ENCODE data around the gene DAPK2.

DAPK2 gene

GRCh38 chr15:63864186-63864585 is 182.1 kb downstream of the DAPK2 start:
- Histone ChIP-seq H3K36me3 (no peaks in the 10 kb centered on the region), H3K9me3 (ENCODE audit: severe bottlenecking) (no peaks in the 10 kb centered on the region), H3K4me3 (ENCODE audit: low read depth, low read length) (no peak overlapping the region), H3K27me3 (ENCODE audit: insufficient read depth, low read depth, severe bottlenecking) (no peaks in the 10 kb centered on the region), H3K27ac (no peak overlapping the region)
- DNase-seq: no peak
- TF ChIP-seq CTCF (IDR thresholded peaks at IDR 0.05; ENCODE audit: low read depth, low read length): no peak

- H3K36me3 ChIP-seq: no peaks in the 10 kb centered on the region
- H3K4me3 ChIP-seq (ENCODE audit: low read depth, low read length): no peak overlapping the region
- TF ChIP-seq CTCF (IDR thresholded peaks at IDR 0.05; ENCODE audit: low read depth, low read length): no peak
- no peaks in the 10 kb centered on the region for H3K27me3 ChIP-seq (ENCODE audit: insufficient read depth, low read depth, severe bottlenecking)
- no peak for DNase-seq
- no peak overlapping the region for H3K27ac ChIP-seq
- H3K9me3 ChIP-seq (ENCODE audit: severe bottlenecking): no peaks in the 10 kb centered on the region
Observed at GRCh38 chr15:63861946-63862517, 184.3 kb downstream of the DAPK2 start.

GRCh38 chr15:63860555-63860954 is 185.7 kb downstream of the DAPK2 start:
- H3K4me3 ChIP-seq (ENCODE audit: low read depth, low read length): no peak overlapping the region
- TF ChIP-seq CTCF (IDR thresholded peaks at IDR 0.05; ENCODE audit: low read depth, low read length): no peak
- DNase-seq: no peak

GRCh38 chr15:63860155-63860554 is 186.1 kb downstream of the DAPK2 start:
- no peak for TF ChIP-seq CTCF (IDR thresholded peaks at IDR 0.05; ENCODE audit: low read depth, low read length)
- H3K36me3 ChIP-seq: no peaks in the 10 kb centered on the region
- no peaks in the 10 kb centered on the region for H3K9me3 ChIP-seq (ENCODE audit: severe bottlenecking)
- no peak overlapping the region for H3K27ac ChIP-seq
- no peak for DNase-seq
- no peaks in the 10 kb centered on the region for H3K27me3 ChIP-seq (ENCODE audit: insufficient read depth, low read depth, severe bottlenecking)
- H3K4me3 ChIP-seq (ENCODE audit: low read depth, low read length): no peak overlapping the region

More at GRCh38 chr15:63860555-63860954, 185.7 kb downstream of the DAPK2 start:
- H3K27ac ChIP-seq: no peak overlapping the region
- H3K9me3 ChIP-seq (ENCODE audit: severe bottlenecking): no peaks in the 10 kb centered on the region
- H3K36me3 ChIP-seq: no peaks in the 10 kb centered on the region
- no peaks in the 10 kb centered on the region for H3K27me3 ChIP-seq (ENCODE audit: insufficient read depth, low read depth, severe bottlenecking)

- Histone ChIP-seq H3K4me3 (ENCODE audit: low read depth, low read length) (no peak overlapping the region), H3K27ac (no peak overlapping the region), H3K27me3 (ENCODE audit: insufficient read depth, low read depth, severe bottlenecking) (no peaks in the 10 kb centered on the region), H3K9me3 (ENCODE audit: severe bottlenecking) (no peaks in the 10 kb centered on the region), H3K36me3 (no peaks in the 10 kb centered on the region)
- no peak for TF ChIP-seq CTCF (IDR thresholded peaks at IDR 0.05; ENCODE audit: low read depth, low read length)
- DNase-seq: no peak
Observed at GRCh38 chr15:63858881-63859280, 187.4 kb downstream of the DAPK2 start.

GRCh38 chr15:63858448-63858847 is 187.8 kb downstream of the DAPK2 start:
- DNase-seq: no peak
- Histone ChIP-seq H3K27me3 (ENCODE audit: insufficient read depth, low read depth, severe bottlenecking) (no peaks in the 10 kb centered on the region), H3K27ac (no peak overlapping the region), H3K36me3 (no peaks in the 10 kb centered on the region), H3K4me3 (ENCODE audit: low read depth, low read length) (no peak overlapping the region), H3K9me3 (ENCODE audit: severe bottlenecking) (no peaks in the 10 kb centered on the region)
- no peak for TF ChIP-seq CTCF (IDR thresholded peaks at IDR 0.05; ENCODE audit: low read depth, low read length)

All from WERI-Rb-1 (cell line).